Measurements from ENCODE around the gene BCO2.

DNA sequence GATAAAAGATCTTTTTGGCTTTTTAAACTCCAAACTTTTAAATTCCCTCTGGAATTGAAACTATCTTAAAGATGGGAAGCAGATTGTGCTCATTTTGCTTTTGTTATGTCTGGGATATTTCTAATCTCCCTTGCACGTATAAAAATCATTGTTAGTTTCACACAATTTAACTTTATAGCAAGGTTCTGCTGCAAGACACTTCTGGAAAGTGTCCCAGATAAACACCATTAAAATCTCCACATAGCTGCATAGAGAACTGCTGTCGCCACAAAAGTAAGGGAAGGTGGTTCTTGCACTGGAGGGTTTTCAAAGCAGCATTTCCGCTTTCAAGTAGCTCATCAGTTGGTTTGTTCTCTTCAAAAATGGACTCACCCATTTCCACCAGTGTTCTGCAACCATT is 62.7 kb downstream of the BCO2 start:
- TF ChIP-seq, protein P1, sequence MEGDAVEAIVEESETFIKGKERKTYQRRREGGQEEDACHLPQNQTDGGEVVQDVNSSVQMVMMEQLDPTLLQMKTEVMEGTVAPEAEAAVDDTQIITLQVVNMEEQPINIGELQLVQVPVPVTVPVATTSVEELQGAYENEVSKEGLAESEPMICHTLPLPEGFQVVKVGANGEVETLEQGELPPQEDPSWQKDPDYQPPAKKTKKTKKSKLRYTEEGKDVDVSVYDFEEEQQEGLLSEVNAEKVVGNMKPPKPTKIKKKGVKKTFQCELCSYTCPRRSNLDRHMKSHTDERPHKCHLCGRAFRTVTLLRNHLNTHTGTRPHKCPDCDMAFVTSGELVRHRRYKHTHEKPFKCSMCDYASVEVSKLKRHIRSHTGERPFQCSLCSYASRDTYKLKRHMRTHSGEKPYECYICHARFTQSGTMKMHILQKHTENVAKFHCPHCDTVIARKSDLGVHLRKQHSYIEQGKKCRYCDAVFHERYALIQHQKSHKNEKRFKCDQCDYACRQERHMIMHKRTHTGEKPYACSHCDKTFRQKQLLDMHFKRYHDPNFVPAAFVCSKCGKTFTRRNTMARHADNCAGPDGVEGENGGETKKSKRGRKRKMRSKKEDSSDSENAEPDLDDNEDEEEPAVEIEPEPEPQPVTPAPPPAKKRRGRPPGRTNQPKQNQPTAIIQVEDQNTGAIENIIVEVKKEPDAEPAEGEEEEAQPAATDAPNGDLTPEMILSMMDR (conservative IDR thresholded peaks at IDR 0.05; ENCODE audit: low read depth, low read length): no peak
- no peak for TF ChIP-seq EZH2 (IDR thresholded peaks at IDR 0.05; ENCODE audit: borderline replicate concordance, low read depth, low read length, poor library complexity, severe bottlenecking)

Measured in A673 (cell line).